ENCODE measurements around the gene CYP2R1. TPM values are rescaled to one million over a fixed set of nuclear protein-coding genes. Genes with fewer than 3 reads are reported as not detected.

Gene CYP2R1
- total and polyA plus RNA-seq, 3 donors from 2014 or later: 34.8 to 54.3 (median 50.8) TPM

- no peak for DNase-seq
- no peak overlapping the region for H3K4me3 ChIP-seq
- H3K27me3 ChIP-seq: no peaks in the 10 kb centered on the region
- no peak for TF ChIP-seq POLR2A (IDR thresholded peaks at IDR 0.05)
- TF ChIP-seq CTCF (IDR thresholded peaks at IDR 0.05): no peak
- H3K9me3 ChIP-seq: no peaks in the 10 kb centered on the region
- H3K27ac ChIP-seq: no peak overlapping the region
- H3K4me1 ChIP-seq: no peaks in the 10 kb centered on the region
- WGBS, 2 donors: 41 to 79% methylated on average over 2 of the region's 2 CpGs
- intact Hi-C loops (cut with DNase I; ENCODE audit: low total_unique reads): no loop called here
- no peaks in the 10 kb centered on the region for H3K36me3 ChIP-seq (ENCODE audit: low read depth, missing control alignments)
These were observed 38.3 kb upstream of the CYP2R1 start for GRCh38 chr11:14930369-14930768.

GRCh38 chr11:14927146-14927545, 35.1 kb upstream of the CYP2R1 start:
- H3K27me3 ChIP-seq: no peaks in the 10 kb centered on the region
- TF ChIP-seq CTCF (IDR thresholded peaks at IDR 0.05): no peak
- no peak for TF ChIP-seq POLR2A (IDR thresholded peaks at IDR 0.05)
- no peaks in the 10 kb centered on the region for H3K9me3 ChIP-seq
- H3K4me1 ChIP-seq: no peaks in the 10 kb centered on the region
- no peak overlapping the region for H3K27ac ChIP-seq
- no peaks in the 10 kb centered on the region for H3K36me3 ChIP-seq (ENCODE audit: low read depth, missing control alignments)
- intact Hi-C loops (cut with DNase I; ENCODE audit: low total_unique reads): no loop called here
- no peak overlapping the region for H3K4me3 ChIP-seq
- DNase-seq: no peak

- no peak overlapping the region for H3K4me3 ChIP-seq
- DNase-seq: no peak
- no peaks in the 10 kb centered on the region for H3K36me3 ChIP-seq (ENCODE audit: low read depth, missing control alignments)
- WGBS, 2 donors: 88 to 89% methylated on average over 3 of the region's 3 CpGs
- H3K9me3 ChIP-seq: no peaks in the 10 kb centered on the region
- intact Hi-C loops (cut with DNase I; ENCODE audit: low total_unique reads): no loop called here
- no peaks in the 10 kb centered on the region for H3K4me1 ChIP-seq
- no peak overlapping the region for H3K27ac ChIP-seq
- no peaks in the 10 kb centered on the region for H3K27me3 ChIP-seq
- no peak for TF ChIP-seq POLR2A (IDR thresholded peaks at IDR 0.05)
- no peak for TF ChIP-seq CTCF (IDR thresholded peaks at IDR 0.05)
These were observed 32.3 kb upstream of the CYP2R1 start for GRCh38 chr11:14924318-14924717.

- intact Hi-C loops (cut with DNase I; ENCODE audit: low total_unique reads): no loop called here
- no peak for DNase-seq
- H3K9me3 ChIP-seq: no peaks in the 10 kb centered on the region
- H3K27ac ChIP-seq: no peak overlapping the region
- H3K4me1 ChIP-seq: no peaks in the 10 kb centered on the region
- H3K4me3 ChIP-seq: no peak overlapping the region
- no peak for TF ChIP-seq POLR2A (IDR thresholded peaks at IDR 0.05)
- no peak for TF ChIP-seq CTCF (IDR thresholded peaks at IDR 0.05)
- H3K27me3 ChIP-seq: no peaks in the 10 kb centered on the region
- 88 to 97% methylated on average over 1 of the region's 1 CpG for WGBS, 2 donors
- no peaks in the 10 kb centered on the region for H3K36me3 ChIP-seq (ENCODE audit: low read depth, missing control alignments)
These were observed 24.4 kb upstream of the CYP2R1 start for GRCh38 chr11:14916403-14916802.

- intact Hi-C loops (cut with DNase I; ENCODE audit: low total_unique reads): no loop called here
- Histone ChIP-seq H3K36me3 (ENCODE audit: low read depth, missing control alignments) (no peaks in the 10 kb centered on the region), H3K9me3 (no peaks in the 10 kb centered on the region), H3K27ac (no peak overlapping the region), H3K4me3 (no peak overlapping the region), H3K4me1 (no peaks in the 10 kb centered on the region), H3K27me3 (no peaks in the 10 kb centered on the region)
- DNase-seq: no peak
- 72 to 73% methylated on average over 3 of the region's 3 CpGs for WGBS, 2 donors
- TF ChIP-seq POLR2A (IDR thresholded peaks at IDR 0.05) (no peak), CTCF (IDR thresholded peaks at IDR 0.05) (no peak)
These were observed 22.5 kb upstream of the CYP2R1 start for GRCh38 chr11:14914536-14914935.

Data from testis (tissue), 3 donors.